DMS153 treated with DMSO at 0.1 percent for 48 hours (cell line): ENCODE measurements around the gene OLAH.

ENCODE experiments used
- DNase-seq: peaks from one replicate; lab custom pipeline; 2025; ENCODE audit not compliant: unreplicated experiment; lab: John Stamatoyannopoulos, UW

The OLAH gene

DNA sequence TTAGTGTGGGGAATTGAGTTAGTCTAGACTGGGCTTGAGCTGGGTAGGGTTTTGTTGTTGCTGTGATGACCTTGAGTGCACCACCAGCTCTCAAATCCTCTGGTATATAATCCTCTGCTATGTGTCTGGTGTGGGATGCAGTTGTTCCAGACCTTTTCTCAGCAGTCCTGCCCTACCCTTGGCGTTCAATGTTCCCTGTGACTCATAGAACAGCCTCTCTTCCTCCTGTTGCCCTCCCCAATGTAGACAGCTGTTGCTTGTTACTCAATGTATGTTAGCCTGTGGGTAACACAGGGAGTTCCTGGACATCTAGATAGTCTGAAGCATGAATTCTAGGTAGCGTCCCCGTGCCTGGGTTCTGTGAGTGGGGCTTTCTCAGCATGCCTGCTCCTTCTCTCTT lies 25.1 kb downstream of the OLAH start:
- no peak for DNase-seq

GRCh38 chr10:15069230-15069629 lies 25.5 kb downstream of the OLAH start:
- DNase-seq, result no peak

DNA sequence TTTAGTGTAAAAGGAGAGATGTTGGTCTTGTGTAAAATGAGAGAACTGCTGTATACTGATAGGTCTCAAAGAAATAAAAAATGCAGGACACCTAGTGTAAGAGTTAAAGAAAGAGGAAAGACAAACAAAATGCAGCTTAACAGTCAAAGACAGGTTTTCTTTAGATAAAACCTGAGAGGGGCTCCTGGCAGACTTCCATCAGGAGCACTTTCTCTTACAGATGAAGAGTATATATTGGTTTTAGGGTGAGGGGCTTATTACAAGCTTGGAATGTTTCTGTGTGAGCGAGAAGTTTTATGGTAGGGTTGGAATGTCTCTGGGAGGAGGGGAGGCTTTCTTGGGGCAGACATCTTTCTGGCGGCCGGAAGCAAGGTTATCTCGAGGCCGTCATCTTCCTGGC lies 28.6 kb downstream of the OLAH start:
- no peak for DNase-seq

DNA sequence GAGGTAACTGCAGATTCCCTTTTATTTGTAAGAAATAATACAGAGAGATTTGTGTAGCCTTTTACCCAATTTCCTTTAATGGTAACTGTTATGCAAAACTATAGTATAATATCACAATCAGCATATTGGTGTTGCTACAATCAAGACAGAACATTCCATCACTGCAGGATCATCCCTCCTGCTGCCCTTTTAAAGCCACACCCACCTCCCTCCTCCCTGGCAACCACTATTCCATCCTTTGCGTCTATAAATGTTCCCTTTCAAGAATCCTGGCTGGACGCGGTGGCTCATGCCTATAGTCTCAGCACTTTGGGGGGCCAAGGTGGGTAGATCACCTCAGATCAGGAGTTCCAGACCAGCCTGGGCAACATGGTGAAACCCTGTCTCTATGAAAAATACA lies 31.7 kb downstream of the OLAH start:
- DNase-seq, result no peak

DNA sequence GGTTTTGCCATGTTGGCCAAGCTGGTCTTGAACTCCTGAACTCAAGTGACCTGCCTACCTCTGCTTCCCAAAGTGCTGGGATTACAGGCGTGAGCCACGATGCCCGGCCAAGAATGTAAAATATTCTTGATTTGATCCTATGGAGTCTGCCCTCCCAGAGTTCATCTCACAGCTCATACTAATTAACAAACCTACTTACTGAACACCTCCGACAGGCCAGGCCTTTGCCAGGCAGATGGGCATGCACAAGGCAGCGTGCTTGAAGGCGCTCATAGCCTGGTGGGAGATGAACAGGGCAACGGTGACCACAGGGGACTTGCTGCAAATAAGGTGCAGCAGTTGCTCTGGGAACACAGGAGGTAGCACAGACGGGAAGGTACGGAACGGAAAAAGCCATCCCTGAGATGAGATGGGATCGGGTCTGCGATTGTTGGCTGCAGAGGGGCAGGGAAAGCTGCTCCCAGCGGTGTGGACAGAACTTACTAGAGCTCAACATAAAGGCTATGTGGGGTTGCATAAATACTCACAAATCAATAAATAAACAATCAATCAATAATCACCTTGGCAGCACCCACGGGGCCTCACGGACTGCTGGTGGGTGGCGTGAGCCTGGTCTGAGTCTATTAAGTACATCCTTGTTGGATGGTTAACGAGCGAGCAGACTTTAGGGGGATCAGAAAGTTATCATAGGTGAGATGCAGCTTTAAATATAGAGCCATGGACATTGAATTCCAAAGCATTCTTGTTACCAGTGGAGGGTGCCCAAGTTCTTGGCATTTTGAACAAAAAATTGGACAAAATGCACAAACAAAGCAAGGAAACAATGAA lies 40.1 kb downstream of the OLAH start:
- DNase-seq, result no peak

- peak; percentile 2 for DNase-seq
Observed at GRCh38 chr10:15084502-15084922, 40.8 kb downstream of the OLAH start.

DNA sequence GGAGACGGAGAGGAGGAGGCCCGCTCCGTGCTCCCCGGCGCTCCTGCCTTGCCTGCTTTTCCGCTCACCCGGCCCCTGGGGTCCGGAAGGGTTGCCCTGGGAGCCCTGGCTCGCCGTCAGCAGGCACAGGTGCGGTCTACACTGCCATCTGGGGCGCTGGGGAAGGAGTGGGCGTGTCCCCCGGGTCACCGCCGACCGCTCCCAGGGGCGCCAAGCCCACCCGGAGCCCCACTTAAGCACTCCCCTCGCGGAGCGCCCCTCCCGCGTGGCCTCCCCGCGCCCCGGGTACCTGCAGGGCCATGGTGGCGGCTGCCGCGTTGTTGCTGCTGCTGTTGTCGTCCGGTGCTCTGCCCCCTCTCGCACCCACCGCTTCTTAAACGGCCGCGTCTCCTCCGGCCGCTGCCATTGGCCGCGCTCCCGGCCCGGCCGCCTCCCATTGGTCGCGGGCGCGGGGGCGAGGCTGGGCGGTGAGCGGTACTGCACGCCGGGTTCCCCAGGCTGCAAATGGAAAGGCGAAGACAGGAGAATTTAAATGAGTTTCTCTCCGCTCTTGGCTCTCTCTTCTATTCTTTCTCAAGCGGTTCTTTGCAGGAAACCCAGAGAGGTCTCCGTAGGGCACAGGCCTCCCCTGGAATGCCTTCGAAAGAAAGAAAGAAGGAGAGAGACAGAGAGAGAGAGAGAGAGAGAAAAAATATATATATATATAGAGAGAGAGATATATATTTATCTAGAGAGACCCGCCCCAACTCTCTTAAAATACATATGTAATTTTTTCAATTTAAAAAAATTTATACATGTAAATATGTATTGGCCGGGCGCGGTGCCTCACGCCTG lies 44.9 kb downstream of the OLAH start, which contains the start of gene ACBD7:
Gene ACBD7 (minus strand): TSS at position 349 of the 834 bp plus-strand sequence. CDS start 48 bp downstream, at position 301.
- DNase-seq, result peak; percentile 33

DNA sequence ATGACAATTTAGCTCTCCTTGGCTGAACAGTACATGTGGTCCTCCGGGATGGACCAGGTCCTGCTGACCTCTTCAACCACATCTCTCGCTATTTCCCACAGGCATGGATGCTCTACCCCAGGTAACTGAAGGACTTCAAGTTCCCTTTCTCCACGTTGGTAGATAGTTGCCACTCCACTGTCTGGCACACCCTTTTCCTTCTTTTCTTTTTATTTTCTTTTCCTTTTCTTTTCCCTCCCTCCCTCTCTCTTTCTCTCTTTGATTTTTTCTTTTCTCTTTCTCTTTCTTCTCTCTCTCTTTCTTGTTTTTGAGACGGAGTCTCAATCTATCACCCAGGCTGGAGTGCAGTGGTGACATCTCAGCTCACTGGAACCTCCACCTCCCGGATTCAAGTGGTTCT lies 47.7 kb downstream of the OLAH start:
- no peak for DNase-seq

- DNase-seq, result no peak
Observed at GRCh38 chr10:15092855-15093408, 49.2 kb downstream of the OLAH start.

GRCh38 chr10:15096661-15097010 lies 52.9 kb downstream of the OLAH start:
- no peak for DNase-seq

- DNase-seq, result peak; percentile 31
Observed at GRCh38 chr10:15097011-15097812, 53.5 kb downstream of the OLAH start, which contains the start of gene RPP38. Gene RPP38, plus strand, starts transcription at chr10:15097355. Its CDS starts 5,960 bp downstream, at chr10:15103315.

GRCh38 chr10:15099886-15100285 lies 56.1 kb downstream of the OLAH start:
- DNase-seq, result no peak

- DNase-seq, result no peak
Observed at GRCh38 chr10:15103513-15103912, 59.8 kb downstream of the OLAH start.

DNA sequence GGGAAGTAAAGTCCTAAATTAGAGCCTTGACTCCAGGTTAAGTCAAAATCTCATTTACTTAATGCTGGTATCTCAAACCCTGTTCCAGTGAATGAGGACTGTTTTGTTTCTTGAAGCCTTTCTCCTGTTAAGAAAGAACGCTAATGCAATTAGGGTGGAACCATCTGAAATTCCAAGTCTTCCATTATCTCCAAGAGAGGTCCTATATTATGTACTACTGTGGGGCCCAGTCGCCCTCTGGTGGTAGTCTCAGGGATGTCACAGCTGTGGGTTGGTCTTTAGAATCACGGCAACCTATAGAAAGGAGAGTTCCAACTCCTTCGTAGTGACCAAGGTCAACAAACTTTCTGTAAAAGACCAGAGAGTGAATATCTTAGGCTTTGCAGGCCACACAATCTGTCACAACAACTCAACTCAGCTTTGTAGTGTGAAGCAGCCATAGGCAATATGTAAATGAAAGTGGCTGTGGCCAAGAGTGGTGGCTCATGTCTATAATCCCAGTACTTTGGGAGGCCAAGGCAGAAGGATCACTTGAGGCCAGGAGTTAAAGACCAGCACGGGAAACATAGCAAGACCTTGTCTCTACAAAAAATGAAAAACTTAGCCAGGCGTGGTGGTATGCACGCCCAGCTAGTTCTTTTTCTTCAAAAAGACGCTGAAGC lies 62.7 kb downstream of the OLAH start:
- peak; percentile 0 for DNase-seq

GRCh38 chr10:15112657-15113056 lies 68.9 kb downstream of the OLAH start:
- DNase-seq, result no peak

DNA sequence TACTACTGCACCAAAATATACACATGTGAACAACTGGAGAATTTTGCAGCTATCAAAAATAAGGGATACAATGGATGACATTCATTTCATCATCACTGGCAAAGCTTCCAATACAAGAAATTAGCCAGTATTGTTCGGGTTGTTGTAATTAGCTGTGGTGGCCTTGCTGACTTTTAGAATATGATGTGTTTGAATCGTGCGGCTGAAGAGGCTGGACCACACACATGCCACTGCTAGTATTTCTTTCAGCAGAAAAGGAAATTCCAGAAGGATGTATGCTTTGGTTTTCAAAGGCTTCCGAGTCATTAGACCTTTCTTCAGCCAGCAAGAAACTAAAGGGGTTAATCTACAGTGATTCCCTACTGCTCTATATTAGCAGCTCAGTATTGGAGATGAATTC lies 70.0 kb downstream of the OLAH start:
- no peak for DNase-seq

DNA sequence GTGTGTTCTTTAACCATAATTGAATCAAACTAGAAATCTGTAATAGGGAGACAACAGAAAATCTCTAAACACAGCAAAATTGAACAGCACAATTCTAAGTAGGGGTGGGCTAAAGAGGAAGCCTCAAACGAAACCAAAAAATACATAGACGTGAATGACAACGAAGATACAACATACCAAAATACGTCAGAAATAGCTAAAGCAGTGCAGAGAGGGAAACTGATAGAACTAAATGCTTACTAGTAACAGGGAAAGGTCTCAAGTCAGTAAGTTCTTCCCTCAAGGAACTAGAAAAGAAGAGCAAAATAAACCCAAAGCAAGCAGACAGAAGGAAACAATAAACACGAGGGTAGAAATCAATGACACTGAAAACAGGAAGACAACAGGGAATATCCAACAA lies 72.5 kb downstream of the OLAH start:
- no peak for DNase-seq

DNA sequence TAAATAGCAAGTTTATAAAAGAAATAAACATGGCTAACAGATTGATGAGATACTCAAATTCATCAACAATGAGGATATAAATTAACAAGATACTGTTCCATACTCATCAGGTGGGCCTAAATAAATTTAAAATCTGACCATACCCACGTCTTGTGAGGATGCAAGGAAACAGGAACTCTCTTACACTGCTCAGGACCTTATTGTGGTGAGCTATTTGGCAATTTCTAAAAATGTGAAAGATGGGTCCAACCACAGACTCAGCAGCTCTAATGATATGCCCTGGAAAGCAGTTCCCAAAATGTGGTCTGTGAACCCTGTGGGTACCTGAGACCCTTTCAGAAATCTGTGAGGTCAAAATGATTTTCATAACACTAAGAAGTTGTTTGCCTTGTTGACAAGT lies 74.9 kb downstream of the OLAH start:
- no peak for DNase-seq

- DNase-seq, result no peak
Observed at GRCh38 chr10:15120523-15120922, 76.8 kb downstream of the OLAH start.

GRCh38 chr10:15121707-15122106 lies 78.0 kb downstream of the OLAH start:
- DNase-seq, result no peak
